H9 (cell line): Measurements from ENCODE around the gene PRR33. TPM values are rescaled to one million over a fixed set of nuclear protein-coding genes. Genes with fewer than 3 reads are reported as not detected.

ENCODE experiments used
- DNase-seq: peaks from one replicate; pipeline ENCODE4 v3.0.0-alpha.2; 2017
- H2AFZ ChIP-seq: one replicate; pipeline ENCODE4 v1.6.1; 2013; ENCODE audit warnings: mild to moderate bottlenecking, low read length, control low read depth, moderate library complexity
- H2AK5ac ChIP-seq: 2 replicates; pipeline ENCODE4 v1.6.1; 2013; ENCODE audit warnings: low read length, control low read depth, mixed read lengths; ENCODE audit not compliant: insufficient read length
- H2BK120ac ChIP-seq: one replicate; pipeline ENCODE4 v1.6.1; 2013; ENCODE audit warnings: low read depth, mild to moderate bottlenecking, low read length, control low read depth, inconsistent platforms; ENCODE audit not compliant: poor library complexity, severe bottlenecking
- H2BK12ac ChIP-seq: 2 replicates; pipeline ENCODE4 v1.6.1; 2013; ENCODE audit warnings: low read length, control low read depth, mixed read lengths, low read depth; ENCODE audit not compliant: insufficient read length
- H2BK15ac ChIP-seq: 2 replicates; pipeline ENCODE4 v1.6.1; 2013; ENCODE audit warnings: low read depth, low read length, control low read depth
- H2BK20ac ChIP-seq: one replicate; pipeline ENCODE4 v1.6.1; 2013; ENCODE audit warnings: low read depth, mild to moderate bottlenecking, low read length, control low read depth, inconsistent platforms; ENCODE audit not compliant: poor library complexity, severe bottlenecking
- H2BK5ac ChIP-seq: 2 replicates; pipeline ENCODE4 v1.6.1; 2013; ENCODE audit warnings: low read length, control low read depth, mixed read lengths; ENCODE audit not compliant: insufficient read length
- H3K14ac ChIP-seq: 2 replicates; pipeline ENCODE4 v1.6.1; 2013; ENCODE audit warnings: low read length, control low read depth; ENCODE audit not compliant: insufficient read depth
- H3K18ac ChIP-seq: 2 replicates; pipeline ENCODE4 v1.6.1; 2013; ENCODE audit warnings: low read depth, mild to moderate bottlenecking, mixed read lengths, low read length, control low read depth; ENCODE audit not compliant: insufficient read length
- H3K23ac ChIP-seq: 2 replicates; pipeline ENCODE4 v1.6.1; 2013; ENCODE audit warnings: low read length, control low read depth, mixed read lengths, low read depth; ENCODE audit not compliant: insufficient read length
- H3K23me2 ChIP-seq: 2 replicates; pipeline ENCODE4 v1.6.1; 2013; ENCODE audit warnings: low read depth, mild to moderate bottlenecking, mixed read lengths, low read length, control low read depth; ENCODE audit not compliant: insufficient read length, poor library complexity, severe bottlenecking
- H3K27ac ChIP-seq: 2 replicates; pipeline ENCODE4 v1.5.1; 2013; ENCODE audit warnings: low read length, control low read depth, mixed read lengths, low read depth; ENCODE audit not compliant: insufficient read length
- H3K27me3 ChIP-seq: 2 replicates; pipeline ENCODE4 v1.6.1; 2013; ENCODE audit warnings: low read length, control low read depth, inconsistent platforms; ENCODE audit not compliant: insufficient read depth
- H3K4ac ChIP-seq: 2 replicates; pipeline ENCODE4 v1.6.1; 2013; ENCODE audit warnings: low read depth, mild to moderate bottlenecking, control low read depth, inconsistent platforms, low read length, moderate library complexity
- H3K4me1 ChIP-seq: 2 replicates; pipeline ENCODE4 v1.6.1; 2013; ENCODE audit warnings: low read length, control low read depth, inconsistent platforms; ENCODE audit not compliant: insufficient read depth
- H3K4me2 ChIP-seq: 2 replicates; pipeline ENCODE4 v1.6.1; 2013; ENCODE audit warnings: low read length, control low read depth, mixed read lengths; ENCODE audit not compliant: insufficient read length, insufficient read depth
- H3K56ac ChIP-seq: 2 replicates; pipeline ENCODE4 v1.6.1; 2013; ENCODE audit warnings: low read depth, mild to moderate bottlenecking, mixed read lengths, low read length, control low read depth; ENCODE audit not compliant: insufficient read length
- H3K79me1 ChIP-seq: 2 replicates; pipeline ENCODE4 v1.6.1; 2013; ENCODE audit warnings: low read depth, mild to moderate bottlenecking, moderate library complexity, low read length, control low read depth, inconsistent platforms; ENCODE audit not compliant: insufficient read depth, poor library complexity, severe bottlenecking
- H3K79me2 ChIP-seq: 2 replicates; pipeline ENCODE4 v1.6.1; 2013; ENCODE audit warnings: low read length, control low read depth, inconsistent platforms; ENCODE audit not compliant: insufficient read depth
- H3K9ac ChIP-seq: 2 replicates; pipeline ENCODE4 v1.6.1; 2013; ENCODE audit warnings: low read length, control low read depth, mixed read lengths; ENCODE audit not compliant: insufficient read length; ENCODE audit errors: extremely low read depth
- H3K9me3 ChIP-seq: one replicate; pipeline ENCODE4 v1.6.1; 2013; ENCODE audit warnings: low read depth, low read length, inconsistent platforms; ENCODE audit not compliant: control insufficient read depth
- H3T11ph ChIP-seq: one replicate; pipeline ENCODE4 v1.6.1; 2013; ENCODE audit warnings: mild to moderate bottlenecking, low read length, control low read depth, inconsistent platforms
- H4K20me1 ChIP-seq: one replicate; pipeline ENCODE4 v1.6.1; 2013; ENCODE audit not compliant: control insufficient read depth, insufficient read length, insufficient read depth
- H4K5ac ChIP-seq: 2 replicates; pipeline ENCODE4 v1.6.1; 2013; ENCODE audit warnings: low read depth, mild to moderate bottlenecking, mixed read lengths, low read length, control low read depth; ENCODE audit not compliant: insufficient read length
- H4K8ac ChIP-seq: replicated peaks from 2 replicates; pipeline ENCODE4 v1.6.1; 2013; ENCODE audit warnings: low read length, control low read depth, mixed read lengths, low read depth; ENCODE audit not compliant: insufficient read length
- H4K91ac ChIP-seq: 2 replicates; pipeline ENCODE4 v1.6.1; 2013; ENCODE audit warnings: low read depth, mild to moderate bottlenecking, moderate library complexity, mixed read lengths, low read length, control low read depth; ENCODE audit not compliant: insufficient read length
- H3K27ac Mint-ChIP-seq, 3 experiments: 2 replicates in 2 of 3; 3 replicates in 1 of 3; pipeline ENCODE4 v1.8.0; 2020 to 2021; ENCODE audit warnings: mixed read lengths in 3 of 3, mild to moderate bottlenecking in 1 of 3, moderate library complexity in 1 of 3
- H3K27me3 Mint-ChIP-seq: 2 replicates; pipeline ENCODE4 v1.8.0; 2021; ENCODE audit warnings: low read depth, mild to moderate bottlenecking, moderate library complexity, mixed read lengths
- H3K36me3 Mint-ChIP-seq, 3 experiments: 2 replicates in 2 of 3; 3 replicates in 1 of 3; pipeline ENCODE4 v1.8.0; 2020 to 2021; ENCODE audit warnings: low read depth in 3 of 3, mixed read lengths in 3 of 3; ENCODE audit not compliant: insufficient read depth in 1 of 3
- H3K4me1 Mint-ChIP-seq, 2 experiments: 2 replicates each; pipeline ENCODE4 v1.8.0; 2020; ENCODE audit warnings: mixed read lengths in 2 of 2
- H3K4me3 Mint-ChIP-seq, 2 experiments: 2 replicates in 1 of 2; 3 replicates in 1 of 2; pipeline ENCODE4 v1.8.0; 2020 to 2021; ENCODE audit warnings: mild to moderate bottlenecking in 2 of 2, mixed read lengths in 2 of 2, moderate library complexity in 1 of 2
- H3K9me3 Mint-ChIP-seq, 2 experiments: 2 replicates in 1 of 2; 3 replicates in 1 of 2; pipeline ENCODE4 v1.8.0; 2020; ENCODE audit warnings: mild to moderate bottlenecking in 2 of 2, mixed read lengths in 2 of 2, moderate library complexity in 1 of 2
- WGBS: extraction: QIAGEN DNeasy Blood & Tissue Kit; methylation state at CpG from one replicate; pipeline ENCODE4 v1.1.7; 2013; ENCODE audit warnings: missing lambda C conversion rate, low lambda C conversion rate, mixed read lengths; ENCODE audit not compliant: insufficient read length; ENCODE audit errors: extremely low coverage; 5-methylcytosine and 5-hydroxymethylcytosine counted together
- total RNA-seq: library from RNA; stranded (reverse); gene quantifications from 2 replicates; pipeline ENCODE4 v1.2.1, GENCODE V29; 2021
- TF ChIP-seq, protein P1 (sequence below): fragments of 200-600 bp; sonication (generic); conservative IDR thresholded peaks from 3 replicates; pipeline ENCODE4 v1.8.0; 2021; ENCODE audit warnings: antibody characterized with exemption, mild to moderate bottlenecking

PRR33 gene
- total RNA-seq, 1 experiment from 2014 or later: not detected

DNA sequence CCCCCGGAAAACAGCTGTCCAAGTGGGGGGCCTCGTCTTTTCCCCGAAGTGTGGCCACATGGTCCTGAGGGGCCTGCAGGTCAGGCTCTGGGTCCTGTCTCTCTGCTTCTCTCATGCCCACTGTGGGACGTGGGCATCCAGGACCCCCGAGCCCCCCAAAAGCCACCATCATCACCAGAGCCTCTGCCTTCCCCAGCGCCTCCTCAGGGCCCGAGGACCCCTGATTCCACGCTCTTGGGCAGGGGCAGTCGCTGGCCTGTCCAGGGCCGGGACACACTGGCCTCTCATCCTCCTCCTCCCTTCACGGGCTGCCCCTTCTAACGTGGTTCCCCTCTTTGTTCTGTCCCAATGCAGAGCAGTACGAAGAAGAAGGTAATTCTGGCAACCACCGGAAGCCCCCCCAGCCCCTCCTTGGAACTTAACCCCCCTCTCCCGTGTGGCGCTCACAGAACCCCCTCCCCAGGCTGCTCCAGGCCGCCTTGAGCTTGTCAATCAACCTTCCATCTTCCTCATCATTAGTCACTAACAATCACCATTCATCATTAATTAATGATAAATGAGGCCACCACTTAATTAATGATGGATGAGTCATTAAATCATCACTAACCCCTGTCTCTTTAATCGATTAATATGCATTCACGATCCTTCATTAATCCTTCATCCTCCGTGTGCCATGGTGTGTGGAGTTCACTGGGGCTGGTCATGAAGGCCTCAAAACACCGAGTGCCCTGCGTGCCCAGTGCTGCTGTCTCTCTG, 31.7 kb upstream of the PRR33 start:
- no peaks in the 10 kb centered on the region for H3K9me3 ChIP-seq
- no peak overlapping the region for H2BK20ac ChIP-seq
- no peak overlapping the region for H3K18ac ChIP-seq
- TF ChIP-seq, protein P1, sequence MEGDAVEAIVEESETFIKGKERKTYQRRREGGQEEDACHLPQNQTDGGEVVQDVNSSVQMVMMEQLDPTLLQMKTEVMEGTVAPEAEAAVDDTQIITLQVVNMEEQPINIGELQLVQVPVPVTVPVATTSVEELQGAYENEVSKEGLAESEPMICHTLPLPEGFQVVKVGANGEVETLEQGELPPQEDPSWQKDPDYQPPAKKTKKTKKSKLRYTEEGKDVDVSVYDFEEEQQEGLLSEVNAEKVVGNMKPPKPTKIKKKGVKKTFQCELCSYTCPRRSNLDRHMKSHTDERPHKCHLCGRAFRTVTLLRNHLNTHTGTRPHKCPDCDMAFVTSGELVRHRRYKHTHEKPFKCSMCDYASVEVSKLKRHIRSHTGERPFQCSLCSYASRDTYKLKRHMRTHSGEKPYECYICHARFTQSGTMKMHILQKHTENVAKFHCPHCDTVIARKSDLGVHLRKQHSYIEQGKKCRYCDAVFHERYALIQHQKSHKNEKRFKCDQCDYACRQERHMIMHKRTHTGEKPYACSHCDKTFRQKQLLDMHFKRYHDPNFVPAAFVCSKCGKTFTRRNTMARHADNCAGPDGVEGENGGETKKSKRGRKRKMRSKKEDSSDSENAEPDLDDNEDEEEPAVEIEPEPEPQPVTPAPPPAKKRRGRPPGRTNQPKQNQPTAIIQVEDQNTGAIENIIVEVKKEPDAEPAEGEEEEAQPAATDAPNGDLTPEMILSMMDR: no peak
- no peak overlapping the region for H3K23ac ChIP-seq
- H4K8ac ChIP-seq: no peak overlapping the region
- H3K56ac ChIP-seq: no peak overlapping the region
- H3K14ac ChIP-seq: no peak overlapping the region
- DNase-seq: no peak
- no peak overlapping the region for H3K4me2 ChIP-seq
- H4K5ac ChIP-seq: no peak overlapping the region
- peaks cover 3% of the 10 kb centered on the region for H3K23me2 ChIP-seq
- H3K27ac ChIP-seq: no peak overlapping the region
- no peaks in the 10 kb centered on the region for H4K20me1 ChIP-seq
- H3K79me1 ChIP-seq: no peaks in the 10 kb centered on the region
- no peak overlapping the region for H2AFZ ChIP-seq
- Mint-ChIP-seq H3K27ac (no peak overlapping the region), H3K4me3 (no peak overlapping the region), H3K4me1 (peaks cover 3 to 6% of the 10 kb centered on the region in 2 experiments; a peak in 3 of 4 replicates), H3K9me3 (no peaks in the 10 kb centered on the region; a peak in 1 of 5 replicates), H3K27me3 (peaks cover 16% of the 10 kb centered on the region), H3K36me3 (no peaks in the 10 kb centered on the region)
- no peak overlapping the region for H3K4ac ChIP-seq
- no peaks in the 10 kb centered on the region for H3K4me1 ChIP-seq
- no peak overlapping the region for H2AK5ac ChIP-seq
- H3T11ph ChIP-seq: no peak overlapping the region
- no peak overlapping the region for H2BK5ac ChIP-seq
- H2BK120ac ChIP-seq: no peak overlapping the region
- H2BK12ac ChIP-seq: no peak overlapping the region
- no peak overlapping the region for H2BK15ac ChIP-seq
- WGBS: no CpG with 5 or more reads among the region's 22 CpGs
- no peaks in the 10 kb centered on the region for H3K79me2 ChIP-seq
- no peaks in the 10 kb centered on the region for H3K27me3 ChIP-seq
- no peak overlapping the region for H4K91ac ChIP-seq
- no peak overlapping the region for H3K9ac ChIP-seq
